ENCODE results near the gene ZNF511.

ZNF511 gene

GRCh38 chr10:133281628-133282372 is 26.9 kb upstream of the ZNF511 start:
- Histone ChIP-seq H3K27me3 (ENCODE audit: control insufficient read depth, insufficient read depth, low read length) (no peaks in the 10 kb centered on the region; the same call in 1 of the 2 replicates), H3K36me3 (ENCODE audit: control insufficient read depth, insufficient read depth, low read length) (peaks cover 80% of the 10 kb centered on the region), H3K9me3 (ENCODE audit: control insufficient read depth, insufficient read depth, low read depth, low read length) (no peaks in the 10 kb centered on the region), H3K9ac (ENCODE audit: low read length) (no peak overlapping the region), H3K27ac (ENCODE audit: low read depth, low read length) (no peak overlapping the region), H3K4me3 (ENCODE audit: low read depth, low read length) (no peak overlapping the region), H3K4me1 (ENCODE audit: control insufficient read depth, insufficient read depth, low read length) (peaks cover 7% of the 10 kb centered on the region; the same call in 1 of the 2 replicates)

- H3K36me3 ChIP-seq (ENCODE audit: control insufficient read depth, insufficient read depth, low read length): peaks cover 83% of the 10 kb centered on the region
These were observed 25.8 kb upstream of the ZNF511 start for GRCh38 chr10:133282846-133283390.

GRCh38 chr10:133283931-133284330 is 24.8 kb upstream of the ZNF511 start:
- Histone ChIP-seq H3K9ac (ENCODE audit: low read length) (no peak overlapping the region), H3K36me3 (ENCODE audit: control insufficient read depth, insufficient read depth, low read length) (peaks cover 92% of the 10 kb centered on the region), H3K27ac (ENCODE audit: low read depth, low read length) (no peak overlapping the region), H3K4me3 (ENCODE audit: low read depth, low read length) (no peak overlapping the region), H3K4me1 (ENCODE audit: control insufficient read depth, insufficient read depth, low read length) (no peaks in the 10 kb centered on the region; the same call in 1 of the 2 replicates), H3K27me3 (ENCODE audit: control insufficient read depth, insufficient read depth, low read length) (no peaks in the 10 kb centered on the region), H3K9me3 (ENCODE audit: control insufficient read depth, insufficient read depth, low read depth, low read length) (no peaks in the 10 kb centered on the region)

More at GRCh38 chr10:133282846-133283390, 25.8 kb upstream of the ZNF511 start:
- Histone ChIP-seq H3K4me1 (ENCODE audit: control insufficient read depth, insufficient read depth, low read length) (no peaks in the 10 kb centered on the region; the same call in 1 of the 2 replicates), H3K27me3 (ENCODE audit: control insufficient read depth, insufficient read depth, low read length) (no peaks in the 10 kb centered on the region), H3K9me3 (ENCODE audit: control insufficient read depth, insufficient read depth, low read depth, low read length) (no peaks in the 10 kb centered on the region), H3K27ac (ENCODE audit: low read depth, low read length) (no peak overlapping the region), H3K4me3 (ENCODE audit: low read depth, low read length) (no peak overlapping the region), H3K9ac (ENCODE audit: low read length) (no peak overlapping the region)

- Histone ChIP-seq H3K27ac (ENCODE audit: low read depth, low read length) (no peak overlapping the region), H3K4me3 (ENCODE audit: low read depth, low read length) (no peak overlapping the region), H3K9me3 (ENCODE audit: control insufficient read depth, insufficient read depth, low read depth, low read length) (no peaks in the 10 kb centered on the region), H3K4me1 (ENCODE audit: control insufficient read depth, insufficient read depth, low read length) (no peaks in the 10 kb centered on the region), H3K27me3 (ENCODE audit: control insufficient read depth, insufficient read depth, low read length) (no peaks in the 10 kb centered on the region), H3K36me3 (ENCODE audit: control insufficient read depth, insufficient read depth, low read length) (peaks cover 91% of the 10 kb centered on the region), H3K9ac (ENCODE audit: low read length) (no peak overlapping the region)
These were observed 23.5 kb upstream of the ZNF511 start for GRCh38 chr10:133285217-133285616.

GRCh38 chr10:133286366-133286765 is 22.3 kb upstream of the ZNF511 start:
- Histone ChIP-seq H3K36me3 (ENCODE audit: control insufficient read depth, insufficient read depth, low read length) (peaks cover 87% of the 10 kb centered on the region), H3K4me1 (ENCODE audit: control insufficient read depth, insufficient read depth, low read length) (no peaks in the 10 kb centered on the region), H3K9me3 (ENCODE audit: control insufficient read depth, insufficient read depth, low read depth, low read length) (no peaks in the 10 kb centered on the region), H3K9ac (ENCODE audit: low read length) (no peak overlapping the region), H3K27me3 (ENCODE audit: control insufficient read depth, insufficient read depth, low read length) (no peaks in the 10 kb centered on the region), H3K4me3 (ENCODE audit: low read depth, low read length) (no peak overlapping the region), H3K27ac (ENCODE audit: low read depth, low read length) (no peak overlapping the region)

- peaks cover 78% of the 10 kb centered on the region for H3K36me3 ChIP-seq (ENCODE audit: control insufficient read depth, insufficient read depth, low read length)
- H3K9ac ChIP-seq (ENCODE audit: low read length): no peak overlapping the region
- no peaks in the 10 kb centered on the region for H3K9me3 ChIP-seq (ENCODE audit: control insufficient read depth, insufficient read depth, low read depth, low read length)
- no peak overlapping the region for H3K4me3 ChIP-seq (ENCODE audit: low read depth, low read length)
- H3K4me1 ChIP-seq (ENCODE audit: control insufficient read depth, insufficient read depth, low read length): no peaks in the 10 kb centered on the region
- no peak overlapping the region for H3K27ac ChIP-seq (ENCODE audit: low read depth, low read length)
- H3K27me3 ChIP-seq (ENCODE audit: control insufficient read depth, insufficient read depth, low read length): no peaks in the 10 kb centered on the region
These were observed 20.7 kb upstream of the ZNF511 start for GRCh38 chr10:133287832-133288500.

GRCh38 chr10:133289761-133290160 is 19.0 kb upstream of the ZNF511 start:
- Histone ChIP-seq H3K36me3 (ENCODE audit: control insufficient read depth, insufficient read depth, low read length) (peaks cover 78% of the 10 kb centered on the region), H3K27me3 (ENCODE audit: control insufficient read depth, insufficient read depth, low read length) (no peaks in the 10 kb centered on the region), H3K9ac (ENCODE audit: low read length) (no peak overlapping the region)

GRCh38 chr10:133292919-133293809 is 15.6 kb upstream of the ZNF511 start:
- H3K9ac ChIP-seq (ENCODE audit: low read length): no peak overlapping the region
- H3K27me3 ChIP-seq (ENCODE audit: control insufficient read depth, insufficient read depth, low read length): no peaks in the 10 kb centered on the region
- no peak overlapping the region for H3K4me3 ChIP-seq (ENCODE audit: low read depth, low read length)
- no peaks in the 10 kb centered on the region for H3K4me1 ChIP-seq (ENCODE audit: control insufficient read depth, insufficient read depth, low read length)
- H3K27ac ChIP-seq (ENCODE audit: low read depth, low read length): no peak overlapping the region
- no peaks in the 10 kb centered on the region for H3K9me3 ChIP-seq (ENCODE audit: control insufficient read depth, insufficient read depth, low read depth, low read length)
- peaks cover 85% of the 10 kb centered on the region for H3K36me3 ChIP-seq (ENCODE audit: control insufficient read depth, insufficient read depth, low read length)

More at GRCh38 chr10:133289761-133290160, 19.0 kb upstream of the ZNF511 start:
- Histone ChIP-seq H3K9me3 (ENCODE audit: control insufficient read depth, insufficient read depth, low read depth, low read length) (no peaks in the 10 kb centered on the region), H3K4me3 (ENCODE audit: low read depth, low read length) (no peak overlapping the region), H3K4me1 (ENCODE audit: control insufficient read depth, insufficient read depth, low read length) (no peaks in the 10 kb centered on the region), H3K27ac (ENCODE audit: low read depth, low read length) (no peak overlapping the region)

GRCh38 chr10:133293810-133294119 is 14.9 kb upstream of the ZNF511 start:
- H3K27me3 ChIP-seq (ENCODE audit: control insufficient read depth, insufficient read depth, low read length): no peaks in the 10 kb centered on the region
- peaks cover 85% of the 10 kb centered on the region for H3K36me3 ChIP-seq (ENCODE audit: control insufficient read depth, insufficient read depth, low read length)
- no peak overlapping the region for H3K9ac ChIP-seq (ENCODE audit: low read length)
- H3K9me3 ChIP-seq (ENCODE audit: control insufficient read depth, insufficient read depth, low read depth, low read length): no peaks in the 10 kb centered on the region
- no peaks in the 10 kb centered on the region for H3K4me1 ChIP-seq (ENCODE audit: control insufficient read depth, insufficient read depth, low read length)
- H3K27ac ChIP-seq (ENCODE audit: low read depth, low read length): no peak overlapping the region
- H3K4me3 ChIP-seq (ENCODE audit: low read depth, low read length): no peak overlapping the region

- H3K36me3 ChIP-seq (ENCODE audit: control insufficient read depth, insufficient read depth, low read length): peaks cover 85% of the 10 kb centered on the region
These were observed 14.5 kb upstream of the ZNF511 start for GRCh38 chr10:133294189-133294588.

More at GRCh38 chr10:133294189-133294588, 14.5 kb upstream of the ZNF511 start:
- no peaks in the 10 kb centered on the region for H3K27me3 ChIP-seq (ENCODE audit: control insufficient read depth, insufficient read depth, low read length)
- H3K4me1 ChIP-seq (ENCODE audit: control insufficient read depth, insufficient read depth, low read length): no peaks in the 10 kb centered on the region
- no peak overlapping the region for H3K9ac ChIP-seq (ENCODE audit: low read length)
- H3K4me3 ChIP-seq (ENCODE audit: low read depth, low read length): no peak overlapping the region
- H3K27ac ChIP-seq (ENCODE audit: low read depth, low read length): no peak overlapping the region
- H3K9me3 ChIP-seq (ENCODE audit: control insufficient read depth, insufficient read depth, low read depth, low read length): no peaks in the 10 kb centered on the region

All from HUES6 (cell line).